Fibroblast of villous mesenchyme (primary cell): ENCODE data around the gene EPHA7. TPM values are rescaled to one million over a fixed set of nuclear protein-coding genes. Genes with fewer than 3 reads are reported as not detected.

Experiments used
- DNase-seq: peaks from one replicate; pipeline ENCODE4 v3.0.0-alpha.2; 2010; ENCODE audit warnings: low read depth
- H3K4me3 ChIP-seq: 2 replicates; pipeline ENCODE4 v1.5.1; 2011; ENCODE audit warnings: low read depth, mild to moderate bottlenecking, low read length
- total RNA-seq: library from RNA; depleted of rRNA; stranded (reverse); fragments of >200 nt; gene quantifications from 2 replicates; pipeline ENCODE4 v1.2.3, GENCODE V29; 2012
- TF ChIP-seq, protein P1 (sequence below): IDR thresholded peaks from 2 replicates; pipeline ENCODE4 v1.5.1; 2012; ENCODE audit warnings: low read depth, mild to moderate bottlenecking, low read length; ENCODE audit not compliant: insufficient read depth

Gene EPHA7
- total RNA-seq, 1 donor, result 0.43 TPM

GRCh38 chr6:93433592-93433991 is 14.2 kb upstream of the EPHA7 start:
- no peak overlapping the region for H3K4me3 ChIP-seq
- TF ChIP-seq, protein P1, sequence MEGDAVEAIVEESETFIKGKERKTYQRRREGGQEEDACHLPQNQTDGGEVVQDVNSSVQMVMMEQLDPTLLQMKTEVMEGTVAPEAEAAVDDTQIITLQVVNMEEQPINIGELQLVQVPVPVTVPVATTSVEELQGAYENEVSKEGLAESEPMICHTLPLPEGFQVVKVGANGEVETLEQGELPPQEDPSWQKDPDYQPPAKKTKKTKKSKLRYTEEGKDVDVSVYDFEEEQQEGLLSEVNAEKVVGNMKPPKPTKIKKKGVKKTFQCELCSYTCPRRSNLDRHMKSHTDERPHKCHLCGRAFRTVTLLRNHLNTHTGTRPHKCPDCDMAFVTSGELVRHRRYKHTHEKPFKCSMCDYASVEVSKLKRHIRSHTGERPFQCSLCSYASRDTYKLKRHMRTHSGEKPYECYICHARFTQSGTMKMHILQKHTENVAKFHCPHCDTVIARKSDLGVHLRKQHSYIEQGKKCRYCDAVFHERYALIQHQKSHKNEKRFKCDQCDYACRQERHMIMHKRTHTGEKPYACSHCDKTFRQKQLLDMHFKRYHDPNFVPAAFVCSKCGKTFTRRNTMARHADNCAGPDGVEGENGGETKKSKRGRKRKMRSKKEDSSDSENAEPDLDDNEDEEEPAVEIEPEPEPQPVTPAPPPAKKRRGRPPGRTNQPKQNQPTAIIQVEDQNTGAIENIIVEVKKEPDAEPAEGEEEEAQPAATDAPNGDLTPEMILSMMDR, result no peak
- no peak for DNase-seq

DNA sequence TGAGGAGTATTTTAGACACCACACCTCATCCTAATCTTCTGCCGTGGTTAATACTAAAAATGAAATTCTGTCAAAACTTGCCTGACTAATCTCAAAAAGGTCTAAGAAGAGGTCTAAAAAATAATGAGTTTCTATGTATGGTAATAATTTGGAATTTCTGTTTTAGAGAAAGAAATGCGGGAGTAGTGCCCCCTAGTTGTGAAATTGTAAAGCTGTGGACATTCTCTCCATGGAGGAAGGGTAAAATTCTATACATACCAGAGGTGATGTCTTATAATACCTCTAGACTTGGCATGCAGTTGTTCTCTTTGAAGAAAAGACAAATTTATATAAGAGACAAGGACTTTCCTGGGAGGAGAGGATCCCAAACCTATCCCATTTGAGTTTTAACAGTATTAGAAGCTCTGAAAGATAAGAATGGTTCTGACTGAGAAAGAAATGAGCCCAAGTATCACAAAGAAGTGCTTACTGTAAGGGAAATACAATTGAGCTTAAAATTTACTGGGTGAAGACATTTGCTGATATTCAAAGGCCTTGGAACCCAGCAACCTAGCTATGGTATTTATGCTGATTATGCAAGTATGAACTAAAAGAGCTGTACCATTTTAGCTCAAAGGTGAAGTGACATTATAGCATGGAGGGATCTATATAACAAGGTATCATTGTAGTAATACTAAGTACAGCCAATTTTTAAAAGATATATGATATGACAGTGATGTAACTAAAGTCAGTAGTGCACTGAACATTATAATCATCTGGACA is 5.1 kb upstream of the EPHA7 start:
- TF ChIP-seq, protein P1, result peak; percentile 57
- DNase-seq, result peak; percentile 10
- no peak overlapping the region for H3K4me3 ChIP-seq

GRCh38 chr6:93423542-93423941 is 4.2 kb upstream of the EPHA7 start:
- DNase-seq, result peak; percentile 31
- H3K4me3 ChIP-seq, result no peak overlapping the region
- TF ChIP-seq, protein P1, result peak; percentile 39

- H3K4me3 ChIP-seq, result no peak overlapping the region
Measured at GRCh38 chr6:93420163-93420795, 920 bp upstream of the EPHA7 start.

GRCh38 chr6:93418408-93419303 is 703 bp downstream of the EPHA7 start:
- TF ChIP-seq, protein P1, result no peak
- DNase-seq, result peak; percentile 18
- H3K4me3 ChIP-seq, result peak overlapping the region; percentile 36

More at GRCh38 chr6:93420163-93420795, 920 bp upstream of the EPHA7 start:
- no peak for DNase-seq
- TF ChIP-seq, protein P1, result no peak

- TF ChIP-seq, protein P1, result no peak
- no peak overlapping the region for H3K4me3 ChIP-seq
- DNase-seq, result no peak
Measured at GRCh38 chr6:93418033-93418407, 1.3 kb downstream of the EPHA7 start.
